ENCODE measurements around the gene CAMTA2.

CAMTA2 gene

GRCh38 chr17:4950746-4951204, 36.7 kb downstream of the CAMTA2 start, which contains the start of gene ENO3:
Gene ENO3, plus strand, starts transcription at chr17:4951119. Its CDS starts 711 bp downstream, at chr17:4951830.
- no peak for TF ChIP-seq CTCF (IDR thresholded peaks at IDR 0.05; ENCODE audit: insufficient read depth, low read depth, low read length, missing control alignments)
- peak within 1 kb of the TSS; percentile 20 for H3K4me3 ChIP-seq (ENCODE audit: low read length)
- DNase-seq (ENCODE audit: low read depth) = no peak

- peak overlapping the region; percentile 20 for H3K4me3 ChIP-seq (ENCODE audit: low read length)
- DNase-seq (ENCODE audit: low read depth) = no peak
- TF ChIP-seq CTCF (IDR thresholded peaks at IDR 0.05; ENCODE audit: insufficient read depth, low read depth, low read length, missing control alignments) = no peak
Measured at GRCh38 chr17:4950075-4950745, 37.3 kb downstream of the CAMTA2 start.

GRCh38 chr17:4949321-4950074, 38.0 kb downstream of the CAMTA2 start:
- peak overlapping the region; percentile 60 for H3K4me3 ChIP-seq (ENCODE audit: low read length)
- no peak for TF ChIP-seq CTCF (IDR thresholded peaks at IDR 0.05; ENCODE audit: insufficient read depth, low read depth, low read length, missing control alignments)
- DNase-seq (ENCODE audit: low read depth) = peak; percentile 80

- DNase-seq (ENCODE audit: low read depth) = peak; percentile 91
- H3K4me3 ChIP-seq (ENCODE audit: low read length) = peak overlapping the region; percentile 60
- TF ChIP-seq CTCF (IDR thresholded peaks at IDR 0.05; ENCODE audit: insufficient read depth, low read depth, low read length, missing control alignments) = no peak
Measured at GRCh38 chr17:4948931-4949320, 38.5 kb downstream of the CAMTA2 start.

- DNase-seq (ENCODE audit: low read depth) = peak; percentile 95
- TF ChIP-seq CTCF (IDR thresholded peaks at IDR 0.05; ENCODE audit: insufficient read depth, low read depth, low read length, missing control alignments) = no peak
- peak within 1 kb of the TSS; percentile 77 for H3K4me3 ChIP-seq (ENCODE audit: low read length)
Measured at GRCh38 chr17:4948166-4948930, 39.1 kb downstream of the CAMTA2 start, which contains the start of gene PFN1. Gene PFN1, minus strand, starts transcription at chr17:4948530. Its CDS starts 136 bp downstream, at chr17:4948394.

GRCh38 chr17:4947411-4948165, 39.9 kb downstream of the CAMTA2 start:
- H3K4me3 ChIP-seq (ENCODE audit: low read length) = peak overlapping the region; percentile 77
- no peak for DNase-seq (ENCODE audit: low read depth)
- no peak for TF ChIP-seq CTCF (IDR thresholded peaks at IDR 0.05; ENCODE audit: insufficient read depth, low read depth, low read length, missing control alignments)

Measured in epithelial cell of esophagus (primary cell).